HepG2 (cell line): ENCODE measurements around the gene SGCE. TPM values are rescaled to one million over a fixed set of nuclear protein-coding genes. Genes with fewer than 3 reads are reported as not detected.

Source experiments
- ATF7 ChIP-seq, 2 experiments: fragments of 450-650 bp in 1 of 2; sonication (generic) in 1 of 2; formaldehyde crosslinking in 1 of 2; IDR thresholded peaks; 2 replicates each; pipeline versions ENCODE4 v1.4.0 to v1.6.1; 2016 to 2020; ENCODE audit warnings: antibody characterized with exemption in 1 of 2, mild to moderate bottlenecking in 1 of 2, missing genetic modification reagents in 1 of 2
- CBFB ChIP-seq: sonication (generic); formaldehyde crosslinking; IDR thresholded peaks from 2 replicates; pipeline ENCODE4 v1.4.0; 2020; ENCODE audit warnings: missing genetic modification reagents
- GPN1 ChIP-seq: sonication (generic); formaldehyde crosslinking; IDR thresholded peaks from 2 replicates; pipeline ENCODE4 v1.5.1; 2020; ENCODE audit warnings: missing genetic modification reagents, borderline replicate concordance
- HNRNPK ChIP-seq: fragments of 200-400 bp; formaldehyde crosslinking; IDR thresholded peaks from 2 replicates; pipeline ENCODE4 v1.6.1; 2018; ENCODE audit warnings: low read length, low read depth, moderate library complexity, mild to moderate bottlenecking; ENCODE audit not compliant: poor library complexity, severe bottlenecking
- HOXA9 ChIP-seq: sonication (generic); formaldehyde crosslinking; IDR thresholded peaks from 2 replicates; pipeline ENCODE4 v1.8.1; 2022; ENCODE audit warnings: missing genetic modification reagents, mild to moderate bottlenecking, moderate library complexity, borderline replicate concordance
- KDM4B ChIP-seq: sonication (generic); formaldehyde crosslinking; IDR thresholded peaks from 2 replicates; pipeline ENCODE4 v1.4.0; 2020; ENCODE audit warnings: missing genetic modification reagents
- MAFK ChIP-seq, 2 experiments: IDR thresholded peaks in 1 of 2; conservative IDR thresholded peaks in 1 of 2; 2 replicates each; pipeline ENCODE4 v1.6.1; 2011; ENCODE audit warnings: improper control_type of control experiment in 2 of 2, low read length in 2 of 2
- NR0B2 ChIP-seq: sonication (generic); formaldehyde crosslinking; IDR thresholded peaks from 2 replicates; pipeline ENCODE4 v1.4.0; 2020; ENCODE audit warnings: mild to moderate bottlenecking, missing genetic modification reagents
- PAX8 ChIP-seq: sonication (generic); formaldehyde crosslinking; IDR thresholded peaks from 2 replicates; pipeline ENCODE4 v1.8.0; 2022; ENCODE audit warnings: mild to moderate bottlenecking, missing genetic modification reagents, borderline replicate concordance
- SOX6 ChIP-seq, 2 experiments: fragments of 450-650 bp in 1 of 2; sonication (generic) in 1 of 2; formaldehyde crosslinking in 1 of 2; IDR thresholded peaks; 2 replicates each; pipeline versions ENCODE4 v1.4.0 to v1.6.1; 2017 to 2020; ENCODE audit warnings: antibody characterized with exemption in 1 of 2, mild to moderate bottlenecking in 1 of 2, missing genetic modification reagents in 1 of 2
- SP5 ChIP-seq: IDR thresholded peaks from 2 replicates; pipeline ENCODE4 v1.6.1; 2016; ENCODE audit warnings: low read depth, borderline replicate concordance
- STAT5B ChIP-seq: sonication (generic); formaldehyde crosslinking; IDR thresholded peaks from 2 replicates; pipeline ENCODE4 v1.4.0; 2020; ENCODE audit warnings: missing genetic modification reagents
- ZNF235 ChIP-seq: sonication (generic); formaldehyde crosslinking; IDR thresholded peaks from 2 replicates; pipeline ENCODE4 v1.8.1; 2023; ENCODE audit warnings: mild to moderate bottlenecking, missing genetic modification reagents, borderline replicate concordance
- ZNF382 ChIP-seq: sonication (generic); formaldehyde crosslinking; IDR thresholded peaks from 2 replicates; pipeline ENCODE4 v1.5.0; 2020; ENCODE audit warnings: missing genetic modification reagents, mild to moderate bottlenecking, borderline replicate concordance
- ZNF569 ChIP-seq: sonication (generic); formaldehyde crosslinking; IDR thresholded peaks from 2 replicates; pipeline ENCODE4 v1.5.0; 2020; ENCODE audit warnings: mild to moderate bottlenecking, missing genetic modification reagents, moderate library complexity, borderline replicate concordance
- ZNF724P ChIP-seq: sonication (generic); formaldehyde crosslinking; IDR thresholded peaks from 2 replicates; pipeline ENCODE4 v1.8.0; 2022; ENCODE audit warnings: missing genetic modification reagents, borderline replicate concordance
- polyA plus RNA-seq, 8 experiments: library from polyadenylated mRNA; depleted of rRNA in 3 of 8; stranded (reverse) in 7 of 8; unstranded in 1 of 8; fragments of >200 nt; fragmentation: Illumina TruSeq in 4 of 8; extraction: Trizol in 4 of 8; gene quantifications; 2 replicates each; pipeline versions ENCODE4 v1.2.1 to v1.2.3, GENCODE V29; 2011 to 2016; ENCODE audit warnings: low read depth in 4 of 8, missing spikeins in 1 of 8, mixed read lengths in 1 of 8; ENCODE audit not compliant: insufficient read depth in 1 of 8
- total RNA-seq, 5 experiments: library from RNA; depleted of rRNA; stranded (reverse); fragments of >200 nt; fragmentation: Illumina TruSeq; extraction: Trizol; gene quantifications; 2 replicates each; pipeline ENCODE4 v1.2.3, GENCODE V29; 2016; ENCODE audit warnings: low read depth in 1 of 5
- TF ChIP-seq, protein P1 (sequence below): sonication (generic); formaldehyde crosslinking; IDR thresholded peaks from 2 replicates; pipeline ENCODE4 v1.8.1; 2023; ENCODE audit warnings: mild to moderate bottlenecking, inconsistent platforms, moderate library complexity, missing genetic modification reagents, borderline replicate concordance
- TF ChIP-seq, protein P2 (sequence below): sonication (generic); formaldehyde crosslinking; IDR thresholded peaks from 2 replicates; pipeline ENCODE4 v1.4.0; 2020; ENCODE audit warnings: missing genetic modification reagents
- TF ChIP-seq, protein P3 (sequence below): sonication (generic); formaldehyde crosslinking; IDR thresholded peaks from 2 replicates; pipeline ENCODE4 v1.4.0; 2020; ENCODE audit warnings: missing genetic modification reagents, low read depth, mild to moderate bottlenecking, borderline replicate concordance
- TF ChIP-seq, protein P4 (sequence below): sonication (generic); formaldehyde crosslinking; IDR thresholded peaks from 2 replicates; pipeline ENCODE4 v1.4.0; 2020; ENCODE audit warnings: low read depth, mild to moderate bottlenecking, missing genetic modification reagents

SGCE gene
- total and polyA plus RNA-seq, 2 of the 13 experiments (the other 11 are each of a cell fraction or from before 2014, with no cell fraction given), result 52.3 to 71.1 TPM

- TF ChIP-seq CBFB (CRISPR knock-in tag) (peak; percentile 63; the same call in 1 of the 2 replicates), ZNF569 (no peak), ZNF382 (no peak), SP5 (peak; percentile 53; the same call in 1 of the 2 replicates), SOX6 (IDR thresholded peaks at IDR 0.05) (no peak), SOX6 (CRISPR knock-in tag; IDR thresholded peaks at IDR 0.05) (peak; percentile 99), ATF7 (IDR thresholded peaks at IDR 0.05) (peak; percentile 85), ATF7 (CRISPR knock-in tag; IDR thresholded peaks at IDR 0.05) (no peak; the same call in 1 of the 2 replicates), NR0B2 (CRISPR knock-in tag) (no peak), ZNF235 (CRISPR knock-in tag) (no peak), STAT5B (CRISPR knock-in tag) (no peak), HNRNPK (no peak), PAX8 (CRISPR knock-in tag) (no peak), KDM4B (CRISPR knock-in tag) (0 out of 2 replicates have a peak, but pooled peaks have one; percentile 58), MAFK (conservative IDR thresholded peaks at IDR 0.05 in 1 of 2, IDR thresholded peaks at IDR 0.05 in 1 of 2; ENCODE audit: low read length in 2 of 2) (no peak), HOXA9 (CRISPR knock-in tag) (no peak), GPN1 (no peak), ZNF724P (CRISPR knock-in tag) (no peak)
- TF ChIP-seq, protein P1, sequence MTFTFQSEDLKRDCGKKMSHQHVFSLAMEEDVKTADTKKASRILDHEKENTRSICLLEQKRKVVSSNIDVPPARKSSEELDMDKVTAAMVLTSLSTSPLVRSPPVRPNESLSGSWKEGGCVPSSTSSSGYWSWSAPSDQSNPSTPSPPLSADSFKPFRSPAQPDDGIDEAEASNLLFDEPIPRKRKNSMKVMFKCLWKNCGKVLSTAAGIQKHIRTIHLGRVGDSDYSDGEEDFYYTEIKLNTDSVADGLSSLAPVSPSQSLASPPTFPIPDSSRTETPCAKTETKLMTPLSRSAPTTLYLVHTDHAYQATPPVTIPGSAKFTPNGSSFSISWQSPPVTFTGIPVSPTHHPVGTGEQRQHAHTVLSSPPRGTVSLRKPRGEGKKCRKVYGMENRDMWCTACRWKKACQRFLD (CRISPR knock-in tag), result no peak
- TF ChIP-seq, protein P2, sequence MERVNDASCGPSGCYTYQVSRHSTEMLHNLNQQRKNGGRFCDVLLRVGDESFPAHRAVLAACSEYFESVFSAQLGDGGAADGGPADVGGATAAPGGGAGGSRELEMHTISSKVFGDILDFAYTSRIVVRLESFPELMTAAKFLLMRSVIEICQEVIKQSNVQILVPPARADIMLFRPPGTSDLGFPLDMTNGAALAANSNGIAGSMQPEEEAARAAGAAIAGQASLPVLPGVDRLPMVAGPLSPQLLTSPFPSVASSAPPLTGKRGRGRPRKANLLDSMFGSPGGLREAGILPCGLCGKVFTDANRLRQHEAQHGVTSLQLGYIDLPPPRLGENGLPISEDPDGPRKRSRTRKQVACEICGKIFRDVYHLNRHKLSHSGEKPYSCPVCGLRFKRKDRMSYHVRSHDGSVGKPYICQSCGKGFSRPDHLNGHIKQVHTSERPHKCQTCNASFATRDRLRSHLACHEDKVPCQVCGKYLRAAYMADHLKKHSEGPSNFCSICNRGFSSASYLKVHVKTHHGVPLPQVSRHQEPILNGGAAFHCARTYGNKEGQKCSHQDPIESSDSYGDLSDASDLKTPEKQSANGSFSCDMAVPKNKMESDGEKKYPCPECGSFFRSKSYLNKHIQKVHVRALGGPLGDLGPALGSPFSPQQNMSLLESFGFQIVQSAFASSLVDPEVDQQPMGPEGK (CRISPR knock-in tag), result peak; percentile 38; the same call in 1 of the 2 replicates
- TF ChIP-seq, protein P3, sequence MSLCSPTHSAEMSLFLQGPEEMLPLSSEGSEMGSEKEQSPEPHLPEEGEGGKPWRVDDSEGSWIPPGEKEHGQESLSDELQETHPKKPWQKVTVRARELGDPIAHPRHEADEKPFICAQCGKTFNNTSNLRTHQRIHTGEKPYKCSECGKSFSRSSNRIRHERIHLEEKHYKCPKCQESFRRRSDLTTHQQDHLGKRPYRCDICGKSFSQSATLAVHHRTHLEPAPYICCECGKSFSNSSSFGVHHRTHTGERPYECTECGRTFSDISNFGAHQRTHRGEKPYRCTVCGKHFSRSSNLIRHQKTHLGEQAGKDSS (CRISPR knock-in tag), result no peak
- TF ChIP-seq, protein P4, sequence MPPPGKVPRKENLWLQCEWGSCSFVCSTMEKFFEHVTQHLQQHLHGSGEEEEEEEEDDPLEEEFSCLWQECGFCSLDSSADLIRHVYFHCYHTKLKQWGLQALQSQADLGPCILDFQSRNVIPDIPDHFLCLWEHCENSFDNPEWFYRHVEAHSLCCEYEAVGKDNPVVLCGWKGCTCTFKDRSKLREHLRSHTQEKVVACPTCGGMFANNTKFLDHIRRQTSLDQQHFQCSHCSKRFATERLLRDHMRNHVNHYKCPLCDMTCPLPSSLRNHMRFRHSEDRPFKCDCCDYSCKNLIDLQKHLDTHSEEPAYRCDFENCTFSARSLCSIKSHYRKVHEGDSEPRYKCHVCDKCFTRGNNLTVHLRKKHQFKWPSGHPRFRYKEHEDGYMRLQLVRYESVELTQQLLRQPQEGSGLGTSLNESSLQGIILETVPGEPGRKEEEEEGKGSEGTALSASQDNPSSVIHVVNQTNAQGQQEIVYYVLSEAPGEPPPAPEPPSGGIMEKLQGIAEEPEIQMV (CRISPR knock-in tag), result no peak
Observed at GRCh38 chr7:94561841-94562514, 94.0 kb downstream of the SGCE start (continued).
